Fibroblast of pulmonary artery (primary cell): ENCODE measurements around the gene RRAD.

Experiments
- DNase-seq: peaks from one replicate; pipeline ENCODE4 v3.0.0-alpha.2; 2010; ENCODE audit warnings: low read depth
- H3K4me3 ChIP-seq: replicated peaks from 2 replicates; pipeline ENCODE4 v1.5.1; 2011; ENCODE audit warnings: low read depth, mild to moderate bottlenecking, control low read depth, low read length, moderate library complexity
- CTCF ChIP-seq: IDR thresholded peaks from 2 replicates; pipeline ENCODE4 v1.5.1; 2011; ENCODE audit warnings: mild to moderate bottlenecking, control low read depth, low read length, inconsistent platforms; ENCODE audit errors: missing control alignments

RRAD gene

GRCh38 chr16:66931665-66932064, 6.3 kb upstream of the RRAD start:
- no peak for DNase-seq
- TF ChIP-seq CTCF: no peak
- no peak overlapping the region for H3K4me3 ChIP-seq

GRCh38 chr16:66930189-66930588, 4.9 kb upstream of the RRAD start:
- DNase-seq: peak; percentile 74
- no peak overlapping the region for H3K4me3 ChIP-seq
- TF ChIP-seq CTCF: no peak

- peak; percentile 25 for DNase-seq
- TF ChIP-seq CTCF: peak; percentile 39
- H3K4me3 ChIP-seq: no peak overlapping the region
Measured at GRCh38 chr16:66928702-66929388, 3.5 kb upstream of the RRAD start.

GRCh38 chr16:66927918-66928649, 2.7 kb upstream of the RRAD start:
- no peak overlapping the region for H3K4me3 ChIP-seq
- DNase-seq: no peak
- TF ChIP-seq CTCF: no peak

- no peak overlapping the region for H3K4me3 ChIP-seq
- peak; percentile 83 for DNase-seq
- TF ChIP-seq CTCF: no peak
Measured at GRCh38 chr16:66926961-66927436, 1.7 kb upstream of the RRAD start.

- no peak overlapping the region for H3K4me3 ChIP-seq
- TF ChIP-seq CTCF: no peak
- DNase-seq: no peak
Measured at GRCh38 chr16:66926171-66926947, 1.0 kb upstream of the RRAD start.
